GM23338 (cell line): ENCODE data around the gene MRPS21. TPM values are rescaled to one million over a fixed set of nuclear protein-coding genes. Genes with fewer than 3 reads are reported as not detected.
A peak's percentile ranks its signal among the peaks of the same experiment; 100 is the strongest.

ENCODE experiments used
- ATAC-seq: fragments of 200-7000 bp; cut with Tn5 transposase; 3 replicates; pipeline ENCODE4 v1.9.1; 2020
- DNase-seq: peaks from one replicate; pipeline ENCODE4 v3.0.0-alpha.2; 2015; ENCODE audit warnings: low spot score
- H2AFZ ChIP-seq: fragments of 200-600 bp; sonication (generic); 2 replicates; pipeline ENCODE4 v1.8.0; 2016; ENCODE audit warnings: antibody characterized with exemption, mild to moderate bottlenecking, moderate library complexity
- H3F3A ChIP-seq: fragments of 200-600 bp; sonication (generic); replicated peaks from 2 replicates; pipeline ENCODE4 v1.8.0; 2017; ENCODE audit warnings: antibody characterized with exemption, mixed run types, low read depth
- H3K27ac ChIP-seq: fragments of 200-600 bp; sonication (generic); 2 replicates; pipeline ENCODE4 v1.6.1; 2016; ENCODE audit warnings: low read depth
- H3K27me3 ChIP-seq: fragments of 200-600 bp; sonication (generic); 2 replicates; pipeline ENCODE4 v1.8.0; 2016; ENCODE audit warnings: mild to moderate bottlenecking, mixed run types, moderate library complexity; ENCODE audit not compliant: insufficient read depth
- H3K36me3 ChIP-seq: fragments of 200-600 bp; sonication (generic); 2 replicates; pipeline ENCODE4 v1.8.0; 2016; ENCODE audit warnings: mild to moderate bottlenecking; ENCODE audit not compliant: insufficient read depth
- H3K4me1 ChIP-seq: fragments of 200-600 bp; sonication (generic); 2 replicates; pipeline ENCODE4 v1.8.0; 2016; ENCODE audit warnings: mild to moderate bottlenecking, moderate library complexity; ENCODE audit not compliant: insufficient read depth
- H3K4me2 ChIP-seq: fragments of 200-600 bp; sonication (generic); 2 replicates; pipeline ENCODE4 v1.7.1; 2017; ENCODE audit warnings: mixed run types
- H3K4me3 ChIP-seq: fragments of 200-600 bp; sonication (generic); 2 replicates; pipeline ENCODE4 v1.6.1; 2016; ENCODE audit warnings: mixed run types
- H3K79me2 ChIP-seq: fragments of 200-600 bp; sonication (generic); replicated peaks from 2 replicates; pipeline ENCODE4 v1.8.0; 2017; ENCODE audit warnings: mild to moderate bottlenecking; ENCODE audit not compliant: insufficient read depth
- H3K9me2 ChIP-seq: fragments of 200-600 bp; sonication (generic); 2 replicates; pipeline ENCODE4 v1.8.0; 2017; ENCODE audit not compliant: insufficient read depth
- H4K20me1 ChIP-seq: fragments of 200-600 bp; sonication (generic); replicated peaks from 2 replicates; pipeline ENCODE4 v1.8.0; 2017; ENCODE audit warnings: mild to moderate bottlenecking; ENCODE audit not compliant: insufficient read depth
- H3K27ac Mint-ChIP-seq: 2 replicates; pipeline ENCODE4 v1.8.0; 2020; ENCODE audit warnings: inconsistent platforms, mild to moderate bottlenecking, moderate library complexity, mixed read lengths
- H3K27me3 Mint-ChIP-seq: 3 replicates; pipeline ENCODE4 v1.8.0; 2022; ENCODE audit warnings: low read depth, mild to moderate bottlenecking, moderate library complexity, mixed read lengths, inconsistent platforms; ENCODE audit not compliant: insufficient read depth, poor library complexity
- H3K36me3 Mint-ChIP-seq: 3 replicates; pipeline ENCODE4 v1.8.0; 2021; ENCODE audit warnings: low read depth, mild to moderate bottlenecking, inconsistent platforms, moderate library complexity, mixed read lengths
- H3K4me1 Mint-ChIP-seq: 3 replicates; pipeline ENCODE4 v1.8.0; 2020; ENCODE audit warnings: mild to moderate bottlenecking, inconsistent platforms, mixed read lengths
- H3K4me3 Mint-ChIP-seq: 3 replicates; pipeline ENCODE4 v1.8.0; 2021; ENCODE audit warnings: moderate library complexity, mild to moderate bottlenecking, inconsistent platforms, mixed read lengths
- H3K9me3 Mint-ChIP-seq: 3 replicates; pipeline ENCODE4 v1.8.0; 2020; ENCODE audit warnings: moderate library complexity, mild to moderate bottlenecking, inconsistent platforms, mixed read lengths
- EZH2 ChIP-seq: fragments of 200-600 bp; sonication (generic); IDR thresholded peaks from one replicate; pipeline ENCODE4 v1.8.0; 2017; ENCODE audit warnings: antibody characterized with exemption, mild to moderate bottlenecking, low read depth; ENCODE audit not compliant: unreplicated experiment
- EZH2phosphoT487 ChIP-seq: fragments of 200-600 bp; sonication (generic); IDR thresholded peaks from one replicate; pipeline ENCODE4 v1.8.1; 2018; ENCODE audit warnings: antibody characterized with exemption; ENCODE audit not compliant: unreplicated experiment
- JUNB ChIP-seq: IDR thresholded peaks from one replicate; pipeline ENCODE4 v1.6.1; 2016; ENCODE audit warnings: antibody characterized with exemption; ENCODE audit not compliant: unreplicated experiment
- NANOG ChIP-seq: IDR thresholded peaks from 2 replicates; pipeline ENCODE4 v1.6.1; 2016; ENCODE audit warnings: antibody characterized with exemption, borderline replicate concordance
- POLR2AphosphoS5 ChIP-seq: IDR thresholded peaks from 2 replicates; pipeline ENCODE4 v1.6.1; 2016; ENCODE audit warnings: antibody characterized with exemption, low read depth
- STAT1 ChIP-seq: IDR thresholded peaks from one replicate; pipeline ENCODE4 v1.6.1; 2016; ENCODE audit warnings: antibody characterized with exemption; ENCODE audit not compliant: unreplicated experiment
- ZNF114 ChIP-seq: fragments of 250-450 bp; sonication (Bioruptor Pico); IDR thresholded peaks from 2 replicates; pipeline ENCODE4 v1.5.0; 2020; ENCODE audit warnings: mild to moderate bottlenecking, moderate library complexity
- ZNF331 ChIP-seq: fragments of 250-450 bp; sonication (Bioruptor Pico); IDR thresholded peaks from 2 replicates; pipeline ENCODE4 v1.5.0; 2020; ENCODE audit warnings: low read depth, mild to moderate bottlenecking, moderate library complexity
- polyA plus RNA-seq: library from polyadenylated mRNA; unstranded; fragments of >200 nt; fragmentation: Nextera tagmentation; extraction: Ambion mirVana; gene quantifications from 2 replicates; pipeline ENCODE4 v1.2.1, GENCODE V29; 2016
- total RNA-seq: library from RNA; depleted of rRNA; stranded (reverse); fragments of >200 nt; shearing (Covaris generic); gene quantifications from 2 replicates; pipeline ENCODE4 v1.2.3, GENCODE V29; 2014
- TF ChIP-seq, protein P1 (sequence below), 2 experiments: fragments of 200-600 bp in 1 of 2; sonication (generic) in 1 of 2; conservative IDR thresholded peaks; 2 replicates each; pipeline versions ENCODE4 v1.5.1 to v1.6.1; 2016 to 2017; ENCODE audit warnings: antibody characterized with exemption in 2 of 2, low read depth in 2 of 2, mild to moderate bottlenecking in 2 of 2, moderate library complexity in 1 of 2
- TF ChIP-seq, protein P2 (sequence below): IDR thresholded peaks from one replicate; pipeline ENCODE4 v1.6.1; 2018; ENCODE audit warnings: antibody characterized with exemption; ENCODE audit not compliant: unreplicated experiment

MRPS21 gene
- total and polyA plus RNA-seq, 2 experiments from 2014 or later: 51.2 to 313 TPM

DNA sequence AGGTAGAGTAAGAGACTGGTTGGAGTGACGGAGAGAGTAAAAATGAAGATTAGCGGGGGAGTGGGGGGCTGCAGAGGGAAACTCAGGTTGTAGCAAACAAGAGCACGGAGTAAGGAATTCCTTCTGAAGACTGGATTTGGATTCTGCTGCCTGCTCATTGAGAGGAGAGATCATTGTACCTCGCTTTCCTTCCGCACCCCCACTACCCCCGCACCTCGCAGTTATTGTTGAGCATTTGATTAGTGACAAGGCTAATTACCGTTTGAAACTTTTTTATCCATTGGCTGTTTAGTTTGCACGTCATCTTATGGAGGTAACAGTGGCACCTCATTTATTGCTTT lies 28.1 kb downstream of the MRPS21 start:
- Histone ChIP-seq H3K79me2 (peaks cover 41% of the 10 kb centered on the region), H3K4me3 (peak overlapping the region; percentile 80), H3K27ac (peak overlapping the region; percentile 94), H3K36me3 (peaks cover 27% of the 10 kb centered on the region), H4K20me1 (peaks cover 14% of the 10 kb centered on the region), H2AFZ (peak overlapping the region; percentile 79), H3K4me1 (no peaks in the 10 kb centered on the region), H3K27me3 (no peaks in the 10 kb centered on the region), H3K4me2 (peak overlapping the region; percentile 90), H3F3A (peaks cover 3% of the 10 kb centered on the region; the same call in 1 of the 2 replicates), H3K9me2 (no peaks in the 10 kb centered on the region)
- Mint-ChIP-seq H3K4me1 (0 out of 3 replicates have a peak, but pooled peaks cover 2% of the 10 kb centered on the region), H3K27me3 (peaks cover 6% of the 10 kb centered on the region), H3K9me3 (no peaks in the 10 kb centered on the region), H3K27ac (peak overlapping the region; percentile 95), H3K4me3 (peak overlapping the region; percentile 96), H3K36me3 (peaks cover 29% of the 10 kb centered on the region)
- DNase-seq (no peak), ATAC-seq (no peak)
- TF ChIP-seq, protein P1, sequence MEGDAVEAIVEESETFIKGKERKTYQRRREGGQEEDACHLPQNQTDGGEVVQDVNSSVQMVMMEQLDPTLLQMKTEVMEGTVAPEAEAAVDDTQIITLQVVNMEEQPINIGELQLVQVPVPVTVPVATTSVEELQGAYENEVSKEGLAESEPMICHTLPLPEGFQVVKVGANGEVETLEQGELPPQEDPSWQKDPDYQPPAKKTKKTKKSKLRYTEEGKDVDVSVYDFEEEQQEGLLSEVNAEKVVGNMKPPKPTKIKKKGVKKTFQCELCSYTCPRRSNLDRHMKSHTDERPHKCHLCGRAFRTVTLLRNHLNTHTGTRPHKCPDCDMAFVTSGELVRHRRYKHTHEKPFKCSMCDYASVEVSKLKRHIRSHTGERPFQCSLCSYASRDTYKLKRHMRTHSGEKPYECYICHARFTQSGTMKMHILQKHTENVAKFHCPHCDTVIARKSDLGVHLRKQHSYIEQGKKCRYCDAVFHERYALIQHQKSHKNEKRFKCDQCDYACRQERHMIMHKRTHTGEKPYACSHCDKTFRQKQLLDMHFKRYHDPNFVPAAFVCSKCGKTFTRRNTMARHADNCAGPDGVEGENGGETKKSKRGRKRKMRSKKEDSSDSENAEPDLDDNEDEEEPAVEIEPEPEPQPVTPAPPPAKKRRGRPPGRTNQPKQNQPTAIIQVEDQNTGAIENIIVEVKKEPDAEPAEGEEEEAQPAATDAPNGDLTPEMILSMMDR (conservative IDR thresholded peaks at IDR 0.05; ENCODE audit: low read depth in 2 of 2): no peak
- no peak for TF ChIP-seq ZNF331 (CRISPR knock-in tag)
- no peak for TF ChIP-seq NANOG
- no peak for TF ChIP-seq ZNF114 (CRISPR knock-in tag)

DNA sequence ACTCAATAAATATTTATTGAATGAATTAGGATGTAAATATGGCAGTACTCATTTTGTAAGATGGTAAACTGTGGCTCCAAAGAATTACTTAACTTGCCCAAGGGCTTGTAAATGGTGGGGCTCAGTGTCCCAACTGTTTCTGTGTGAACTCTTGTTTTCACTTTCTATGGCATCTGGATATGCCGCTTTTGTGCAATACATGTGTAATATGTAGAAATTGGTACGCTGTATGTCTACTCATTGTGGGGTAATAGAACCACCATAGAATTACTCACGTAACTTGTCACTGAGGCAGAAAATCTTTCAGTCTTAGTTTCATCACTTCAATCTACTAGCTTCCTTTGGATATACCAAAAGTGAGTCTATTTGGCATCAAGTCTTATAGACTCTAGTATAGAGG lies 28.6 kb downstream of the MRPS21 start:
- no peak for DNase-seq
- H3K9me3 Mint-ChIP-seq: no peaks in the 10 kb centered on the region
- no peak overlapping the region; the same call in 1 of the 2 replicates for H3K27ac ChIP-seq

DNA sequence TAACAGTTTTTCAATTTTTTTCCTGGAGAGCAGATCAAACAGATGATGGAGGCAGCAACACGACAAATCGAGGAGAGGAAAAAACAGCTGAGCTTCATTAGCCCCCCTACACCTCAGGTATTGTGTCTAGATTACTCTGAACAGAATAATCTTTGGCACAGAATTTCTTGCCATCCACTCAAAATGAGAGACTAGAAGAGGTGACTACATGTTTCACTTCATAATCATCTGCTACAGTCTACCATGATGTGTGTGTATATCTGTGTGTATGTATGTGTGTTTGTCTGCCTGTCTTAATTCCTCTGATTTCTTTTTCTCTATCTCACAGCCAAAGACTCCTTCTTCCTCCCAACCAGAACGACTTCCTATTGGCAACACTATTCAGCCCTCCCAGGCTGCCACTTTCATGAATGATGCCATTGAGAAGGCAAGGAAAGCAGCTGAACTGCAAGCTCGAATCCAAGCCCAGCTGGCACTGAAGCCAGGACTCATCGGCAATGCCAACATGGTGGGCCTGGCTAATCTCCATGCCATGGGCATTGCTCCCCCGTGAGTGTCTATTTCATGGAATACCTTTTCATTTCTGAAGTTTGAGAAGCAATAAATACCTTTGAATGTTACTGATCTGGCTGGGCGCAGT lies 39.1 kb downstream of the MRPS21 start:
- H3F3A ChIP-seq: 0 out of 2 replicates have a peak, but pooled peaks cover 8% of the 10 kb centered on the region
- H3K27me3 Mint-ChIP-seq: peaks cover 2% of the 10 kb centered on the region
- no peak overlapping the region for H3K27ac ChIP-seq
- peaks cover 12% of the 10 kb centered on the region; the same call in 1 of the 2 replicates for H4K20me1 ChIP-seq
- ATAC-seq (no peak), DNase-seq (no peak)
- no peak overlapping the region for H2AFZ ChIP-seq
- no peak overlapping the region for H3K4me3 Mint-ChIP-seq
- no peaks in the 10 kb centered on the region for H3K9me2 ChIP-seq
- peaks cover 89% of the 10 kb centered on the region for H3K36me3 Mint-ChIP-seq
- no peaks in the 10 kb centered on the region for H3K4me1 Mint-ChIP-seq
- H3K4me2 ChIP-seq: no peak overlapping the region
- H3K79me2 ChIP-seq: no peaks in the 10 kb centered on the region
- H3K27me3 ChIP-seq: no peaks in the 10 kb centered on the region
- H3K36me3 ChIP-seq: peaks cover 75% of the 10 kb centered on the region
- no peak overlapping the region for H3K4me3 ChIP-seq
- no peak overlapping the region for H3K27ac Mint-ChIP-seq
- H3K4me1 ChIP-seq: no peaks in the 10 kb centered on the region
- no peaks in the 10 kb centered on the region for H3K9me3 Mint-ChIP-seq
- TF ChIP-seq EZH2 (no peak), EZH2phosphoT487 (no peak), STAT1 (no peak), POLR2AphosphoS5 (no peak), ZNF114 (CRISPR knock-in tag) (no peak), ZNF331 (CRISPR knock-in tag) (no peak), JUNB (no peak), NANOG (no peak)
- TF ChIP-seq, protein P2, sequence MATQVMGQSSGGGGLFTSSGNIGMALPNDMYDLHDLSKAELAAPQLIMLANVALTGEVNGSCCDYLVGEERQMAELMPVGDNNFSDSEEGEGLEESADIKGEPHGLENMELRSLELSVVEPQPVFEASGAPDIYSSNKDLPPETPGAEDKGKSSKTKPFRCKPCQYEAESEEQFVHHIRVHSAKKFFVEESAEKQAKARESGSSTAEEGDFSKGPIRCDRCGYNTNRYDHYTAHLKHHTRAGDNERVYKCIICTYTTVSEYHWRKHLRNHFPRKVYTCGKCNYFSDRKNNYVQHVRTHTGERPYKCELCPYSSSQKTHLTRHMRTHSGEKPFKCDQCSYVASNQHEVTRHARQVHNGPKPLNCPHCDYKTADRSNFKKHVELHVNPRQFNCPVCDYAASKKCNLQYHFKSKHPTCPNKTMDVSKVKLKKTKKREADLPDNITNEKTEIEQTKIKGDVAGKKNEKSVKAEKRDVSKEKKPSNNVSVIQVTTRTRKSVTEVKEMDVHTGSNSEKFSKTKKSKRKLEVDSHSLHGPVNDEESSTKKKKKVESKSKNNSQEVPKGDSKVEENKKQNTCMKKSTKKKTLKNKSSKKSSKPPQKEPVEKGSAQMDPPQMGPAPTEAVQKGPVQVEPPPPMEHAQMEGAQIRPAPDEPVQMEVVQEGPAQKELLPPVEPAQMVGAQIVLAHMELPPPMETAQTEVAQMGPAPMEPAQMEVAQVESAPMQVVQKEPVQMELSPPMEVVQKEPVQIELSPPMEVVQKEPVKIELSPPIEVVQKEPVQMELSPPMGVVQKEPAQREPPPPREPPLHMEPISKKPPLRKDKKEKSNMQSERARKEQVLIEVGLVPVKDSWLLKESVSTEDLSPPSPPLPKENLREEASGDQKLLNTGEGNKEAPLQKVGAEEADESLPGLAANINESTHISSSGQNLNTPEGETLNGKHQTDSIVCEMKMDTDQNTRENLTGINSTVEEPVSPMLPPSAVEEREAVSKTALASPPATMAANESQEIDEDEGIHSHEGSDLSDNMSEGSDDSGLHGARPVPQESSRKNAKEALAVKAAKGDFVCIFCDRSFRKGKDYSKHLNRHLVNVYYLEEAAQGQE: no peak
- TF ChIP-seq, protein P1 (conservative IDR thresholded peaks at IDR 0.05; ENCODE audit: low read depth in 2 of 2): no peak

More for the DNA sequence above, 28.6 kb downstream of the MRPS21 start:
- Histone ChIP-seq H3K27me3 (no peaks in the 10 kb centered on the region), H3K9me2 (no peaks in the 10 kb centered on the region), H2AFZ (no peak overlapping the region), H3K79me2 (peaks cover 41% of the 10 kb centered on the region), H3K4me1 (no peaks in the 10 kb centered on the region), H3K4me2 (peak overlapping the region; percentile 90), H3F3A (peaks cover 3% of the 10 kb centered on the region; the same call in 1 of the 2 replicates), H3K36me3 (peaks cover 27% of the 10 kb centered on the region), H3K4me3 (peak overlapping the region; percentile 80), H4K20me1 (peaks cover 14% of the 10 kb centered on the region)
- 0 out of 2 replicates have a peak overlapping the region, but pooled peaks have one; percentile 95 for H3K27ac Mint-ChIP-seq
- no peak for ATAC-seq
- H3K36me3 Mint-ChIP-seq: peaks cover 34% of the 10 kb centered on the region
- H3K4me3 Mint-ChIP-seq: peak overlapping the region; percentile 96
- TF ChIP-seq JUNB (no peak), ZNF331 (CRISPR knock-in tag) (no peak)
- 0 out of 3 replicates have a peak, but pooled peaks cover 2% of the 10 kb centered on the region for H3K4me1 Mint-ChIP-seq
- peaks cover 6% of the 10 kb centered on the region for H3K27me3 Mint-ChIP-seq
